SK-N-MC (cell line): Measurements from ENCODE around the gene PPFIA4.
"Not testable (repeated sequence)": the region's sequence is repeated elsewhere in the genome, so short reads cannot be mapped to it uniquely, and the experiment has no call there.

Source experiments
- EZH2 ChIP-seq: fragments of 200-600 bp; sonication (generic); IDR thresholded peaks from one replicate; pipeline ENCODE4 v1.6.1; 2017; ENCODE audit warnings: antibody characterized with exemption
- FOXP2 ChIP-seq: optimal IDR thresholded peaks from 2 replicates; pipeline ENCODE3; 2011; ENCODE audit warnings: mild to moderate bottlenecking, moderate library complexity; ENCODE audit not compliant: insufficient read depth; ENCODE audit errors: extremely low read length, control extremely low read depth
- POLR2AphosphoS5 ChIP-seq: IDR thresholded peaks from 2 replicates; pipeline ENCODE4 v1.6.1; 2012; ENCODE audit warnings: mild to moderate bottlenecking, low read depth, low read length, borderline replicate concordance

DNA sequence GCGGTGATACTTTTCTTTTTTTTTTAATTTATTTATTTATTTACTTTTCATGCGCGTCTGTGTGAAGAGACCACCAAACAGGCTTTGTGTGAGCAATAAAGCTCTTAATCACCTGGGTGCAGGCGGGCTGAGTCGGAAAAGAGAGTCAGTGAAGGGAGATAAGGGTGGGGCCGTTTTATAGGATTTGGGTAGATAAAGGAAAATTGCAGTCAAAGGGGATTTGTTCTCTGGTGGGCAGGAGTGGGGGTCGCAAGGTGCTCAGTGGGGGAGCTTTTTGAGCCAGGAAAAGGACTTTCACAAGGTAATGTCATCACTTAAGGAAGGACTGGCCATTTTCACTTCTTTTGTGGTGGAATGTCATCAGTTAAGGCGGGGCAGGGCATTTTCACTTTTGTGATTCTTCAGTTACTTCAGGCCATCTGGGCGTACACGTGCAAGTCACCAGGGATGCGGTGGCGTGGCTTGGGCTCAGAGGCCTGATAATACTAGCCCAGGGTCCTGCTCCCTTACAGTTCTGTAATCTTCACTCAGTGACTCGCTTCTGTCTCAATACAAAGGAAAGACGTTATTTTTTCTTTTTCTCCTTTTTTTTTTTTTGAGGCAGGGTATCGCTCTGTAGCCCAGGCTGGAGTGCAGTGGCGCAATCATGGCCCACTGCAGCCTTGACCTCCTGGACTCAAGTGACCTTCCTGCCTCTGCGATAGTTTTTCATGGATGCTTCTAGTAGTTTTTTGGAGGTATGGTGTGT lies 20.7 kb upstream of the PPFIA4 start:
- not testable (repeated sequence) for TF ChIP-seq POLR2AphosphoS5, EZH2, FOXP2
